ENCODE data around the gene CCDC88A.
"Not testable (repeated sequence)": the region's sequence is repeated elsewhere in the genome, so short reads cannot be mapped to it uniquely, and the experiment has no call there.

Gene CCDC88A

DNA sequence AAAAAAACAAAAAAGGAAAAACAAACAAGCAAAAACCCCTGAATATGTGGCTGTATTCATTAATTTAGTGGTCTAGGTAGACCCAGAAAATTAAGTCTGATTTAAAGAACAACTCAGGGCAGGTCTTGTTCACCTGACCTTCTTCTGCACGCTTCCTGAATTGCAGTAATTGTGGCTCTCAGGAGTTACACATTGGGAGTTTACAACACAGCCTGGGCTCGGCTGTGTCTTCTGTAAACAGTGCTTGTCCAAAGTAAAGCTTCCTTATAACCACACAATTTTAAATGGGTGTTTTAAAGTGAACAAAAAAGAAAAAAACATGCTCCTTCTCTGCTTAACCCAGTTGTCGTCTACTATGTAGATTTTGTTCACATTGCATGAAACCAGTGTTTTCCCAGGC, 142.3 kb downstream of the CCDC88A start:
- no peak for DNase-seq
- Mint-ChIP-seq H3K4me3 (no peak overlapping the region), H3K36me3 (ENCODE audit: low read depth) (no peaks in the 10 kb centered on the region), H3K4me1 (peaks cover 13% of the 10 kb centered on the region), H3K27me3 (peaks cover 4% of the 10 kb centered on the region), H3K9me3 (no peaks in the 10 kb centered on the region), H3K27ac (no peak overlapping the region)
- ATAC-seq, result no peak

DNA sequence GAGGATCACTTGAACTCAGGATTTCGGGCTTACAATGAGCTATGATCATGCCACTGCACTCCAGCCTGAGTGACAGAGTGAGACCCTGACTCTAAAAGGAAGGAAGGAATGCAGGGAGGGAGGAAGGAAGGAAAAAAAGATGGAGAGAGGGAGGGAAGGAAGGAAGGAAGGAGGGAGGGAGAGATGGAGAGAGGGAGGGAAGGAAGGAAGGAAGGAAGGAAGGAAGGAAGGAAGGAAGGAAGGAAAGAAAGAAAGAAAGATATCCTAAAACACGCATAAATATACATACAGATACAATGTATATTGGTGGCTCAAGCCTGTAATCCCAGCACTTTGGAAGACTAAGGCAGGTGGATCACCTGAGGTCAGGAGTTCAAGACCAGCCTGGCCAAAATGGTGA, 145.3 kb downstream of the CCDC88A start:
- not testable (repeated sequence) for ATAC-seq; H3K9me3 Mint-ChIP-seq; H3K27ac Mint-ChIP-seq; H3K27me3 Mint-ChIP-seq; DNase-seq; H3K36me3 Mint-ChIP-seq (ENCODE audit: low read depth); H3K4me3 Mint-ChIP-seq
- peaks cover 11% of the 10 kb centered on the region for H3K4me1 Mint-ChIP-seq

DNA sequence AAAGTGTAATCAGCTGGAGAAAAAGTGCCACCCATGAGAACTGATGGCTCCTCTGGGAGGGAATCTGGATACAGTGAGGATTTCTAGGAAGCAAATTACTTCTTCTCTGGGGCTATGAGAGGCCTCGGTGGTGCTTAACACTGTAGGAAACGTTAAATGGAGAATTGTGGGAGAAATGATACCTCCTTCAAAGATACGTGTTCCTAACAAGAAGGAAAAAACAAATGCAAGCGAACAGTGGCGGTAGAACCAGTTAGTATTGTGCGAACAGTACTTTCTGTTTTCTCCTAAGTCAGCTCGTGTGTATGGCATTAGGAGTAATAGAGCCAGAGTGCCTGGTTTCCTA, 150.0 kb downstream of the CCDC88A start:
- no peak for DNase-seq
- no peak for ATAC-seq
- peaks cover 21% of the 10 kb centered on the region for H3K4me1 Mint-ChIP-seq
- peaks cover 14% of the 10 kb centered on the region for H3K36me3 Mint-ChIP-seq (ENCODE audit: low read depth)
- H3K9me3 Mint-ChIP-seq, result no peaks in the 10 kb centered on the region
- H3K27ac Mint-ChIP-seq, result peak overlapping the region; percentile 97
- peaks cover 2% of the 10 kb centered on the region for H3K27me3 Mint-ChIP-seq
- peak overlapping the region; percentile 97 for H3K4me3 Mint-ChIP-seq

DNA sequence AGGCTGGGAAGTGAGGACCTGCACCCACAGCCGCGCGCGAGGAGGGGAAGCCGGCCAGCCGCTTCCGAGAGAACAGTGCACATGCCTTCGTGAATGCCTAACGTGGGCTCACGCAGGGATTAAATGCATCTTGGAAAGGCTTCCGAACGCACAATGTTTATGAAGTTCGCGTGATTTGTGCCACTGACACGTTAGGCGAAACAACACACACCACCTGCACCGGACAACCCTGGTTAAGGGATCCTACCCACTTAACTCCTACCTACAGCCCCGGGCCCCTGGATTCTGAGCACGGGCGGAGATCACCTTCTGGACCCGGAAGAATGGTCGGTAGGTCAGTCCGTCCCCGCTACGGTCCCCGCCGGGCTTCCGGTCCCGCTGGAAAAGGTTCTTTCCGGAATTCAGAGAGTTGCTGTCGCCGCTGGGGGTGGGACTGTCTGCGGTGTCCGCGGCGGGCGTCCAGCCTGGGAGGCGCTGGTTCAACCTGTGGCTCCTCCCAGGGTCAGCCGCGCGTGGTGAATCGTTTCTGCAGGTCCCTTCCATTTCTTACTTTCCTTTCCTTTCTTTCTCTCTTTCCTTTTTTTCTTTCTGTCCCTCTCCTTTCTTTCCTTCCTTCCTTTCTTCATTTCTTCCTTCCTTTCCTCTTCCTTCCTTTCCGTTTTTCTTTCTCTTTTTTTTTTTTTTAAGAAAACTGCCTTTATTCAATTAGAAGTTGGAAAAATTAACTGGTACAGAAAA, 150.6 kb downstream of the CCDC88A start, which contains the start of gene MTIF2:
MTIF2 (minus strand) TSS at position 325 of the 738 bp plus-strand sequence. CDS start 5,373 bp downstream, outside the sequence.
- Mint-ChIP-seq H3K4me1 (peaks cover 21% of the 10 kb centered on the region), H3K36me3 (ENCODE audit: low read depth) (peaks cover 18% of the 10 kb centered on the region), H3K27ac (peak within 1 kb of the TSS; percentile 97), H3K27me3 (no peaks in the 10 kb centered on the region), H3K4me3 (peak within 1 kb of the TSS; percentile 97), H3K9me3 (no peaks in the 10 kb centered on the region)
- DNase-seq (peak; percentile 94), ATAC-seq (peak; percentile 98)

DNA sequence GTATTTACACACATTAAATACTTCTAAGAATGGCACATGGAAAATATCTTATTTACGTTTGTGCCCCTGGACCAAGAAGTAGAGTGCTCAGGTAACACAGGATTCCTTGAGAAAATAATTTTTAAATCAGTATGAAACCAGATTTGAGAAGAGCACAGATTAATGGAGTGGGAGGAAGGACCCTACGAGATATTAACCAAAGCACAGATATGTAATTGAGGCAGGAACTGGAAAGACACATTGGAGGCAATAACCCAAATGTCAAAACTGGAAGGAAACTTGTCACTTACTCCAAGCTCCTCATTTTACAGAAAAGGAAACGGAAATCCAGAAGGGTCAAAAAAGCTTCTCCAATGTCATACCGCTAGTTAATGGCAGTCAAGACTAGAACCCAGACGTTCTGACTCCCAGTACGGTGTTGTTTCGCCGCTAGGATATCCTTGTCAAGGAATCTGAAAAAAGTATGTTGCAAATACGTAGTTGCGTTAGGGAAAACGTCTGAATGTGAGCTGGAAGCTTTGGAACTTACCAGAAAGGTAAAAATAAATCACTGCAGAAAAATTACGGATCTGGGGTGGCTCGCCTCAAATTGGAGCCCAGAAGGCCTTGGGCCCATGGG, 151.3 kb downstream of the CCDC88A start:
- H3K27me3 Mint-ChIP-seq, result no peaks in the 10 kb centered on the region
- ATAC-seq (no peak), DNase-seq (no peak)
- peak overlapping the region; percentile 97 for H3K4me3 Mint-ChIP-seq
- peak overlapping the region; percentile 97 for H3K27ac Mint-ChIP-seq
- peaks cover 18% of the 10 kb centered on the region for H3K36me3 Mint-ChIP-seq (ENCODE audit: low read depth)
- H3K4me1 Mint-ChIP-seq, result peaks cover 21% of the 10 kb centered on the region
- H3K9me3 Mint-ChIP-seq, result no peaks in the 10 kb centered on the region

DNA sequence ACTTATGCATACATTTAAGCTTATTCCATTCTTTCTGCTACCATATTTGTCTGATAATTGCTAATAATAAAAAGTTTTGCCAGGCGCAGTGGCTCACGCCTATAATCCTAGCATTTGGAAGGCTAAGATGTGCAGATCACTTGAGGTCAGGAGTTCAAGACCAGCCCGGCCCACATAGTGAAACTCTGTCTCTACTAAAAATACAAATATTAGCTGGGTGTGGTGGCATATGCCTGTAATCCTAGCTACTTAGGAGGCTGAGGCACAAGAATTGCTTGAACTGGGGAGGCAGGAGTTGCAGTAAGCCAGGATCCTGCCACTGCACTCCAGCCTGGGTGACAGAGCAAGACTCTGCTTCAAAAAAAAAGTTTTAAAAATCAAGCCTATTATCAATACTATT, 160.1 kb downstream of the CCDC88A start:
- ATAC-seq, H3K27ac Mint-ChIP-seq, DNase-seq, H3K27me3 Mint-ChIP-seq, H3K4me1 Mint-ChIP-seq, H3K9me3 Mint-ChIP-seq, H3K4me3 Mint-ChIP-seq: not testable (repeated sequence)
- peaks cover 28% of the 10 kb centered on the region for H3K36me3 Mint-ChIP-seq (ENCODE audit: low read depth)

DNA sequence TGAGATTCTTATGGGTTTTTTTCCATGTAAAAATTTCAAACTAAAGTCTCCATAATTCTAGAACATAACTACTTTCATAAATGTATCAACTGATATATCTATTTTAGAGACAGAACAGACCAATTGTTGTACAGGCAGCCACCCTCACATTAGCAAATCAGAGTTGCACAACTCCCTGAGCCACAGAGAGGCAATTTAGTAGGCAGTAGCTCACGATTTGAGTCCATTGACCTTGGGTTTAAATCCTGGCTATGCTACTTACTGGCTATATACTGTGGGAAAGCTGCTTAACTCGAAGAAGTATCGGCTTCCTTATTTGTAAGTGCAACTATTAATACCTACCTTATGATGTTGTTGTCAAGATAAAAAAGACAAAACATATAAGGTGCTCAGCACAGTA, 166.8 kb downstream of the CCDC88A start:
- H3K4me1 Mint-ChIP-seq, result no peaks in the 10 kb centered on the region
- no peaks in the 10 kb centered on the region for H3K27me3 Mint-ChIP-seq
- H3K4me3 Mint-ChIP-seq, result no peak overlapping the region
- peaks cover 44% of the 10 kb centered on the region for H3K36me3 Mint-ChIP-seq (ENCODE audit: low read depth)
- DNase-seq, result no peak
- H3K27ac Mint-ChIP-seq, result no peak overlapping the region
- ATAC-seq, result no peak
- no peaks in the 10 kb centered on the region for H3K9me3 Mint-ChIP-seq

DNA sequence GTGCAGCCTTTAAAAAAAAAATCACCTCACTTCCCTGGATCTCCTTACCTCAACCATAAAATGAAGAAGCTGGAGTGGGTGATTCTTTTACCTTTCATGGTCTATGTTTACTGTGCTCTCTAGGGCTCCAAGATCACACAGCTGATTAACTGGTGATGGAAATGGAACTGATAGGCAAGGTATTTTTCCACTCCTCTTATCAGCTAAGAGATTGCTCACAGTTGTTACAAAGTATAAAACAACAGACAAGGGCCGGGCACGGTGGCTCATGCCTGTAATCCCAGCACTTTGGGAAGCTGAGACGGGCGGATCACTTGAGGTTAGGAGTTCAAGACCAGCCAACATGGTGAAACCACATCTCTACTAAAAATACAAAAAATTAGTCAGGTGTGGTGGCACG, 172.6 kb downstream of the CCDC88A start:
- Mint-ChIP-seq H3K27me3 (no peaks in the 10 kb centered on the region), H3K36me3 (ENCODE audit: low read depth) (peaks cover 44% of the 10 kb centered on the region), H3K27ac (no peak overlapping the region), H3K4me1 (no peaks in the 10 kb centered on the region), H3K9me3 (no peaks in the 10 kb centered on the region), H3K4me3 (no peak overlapping the region)
- DNase-seq (no peak), ATAC-seq (no peak)

DNA sequence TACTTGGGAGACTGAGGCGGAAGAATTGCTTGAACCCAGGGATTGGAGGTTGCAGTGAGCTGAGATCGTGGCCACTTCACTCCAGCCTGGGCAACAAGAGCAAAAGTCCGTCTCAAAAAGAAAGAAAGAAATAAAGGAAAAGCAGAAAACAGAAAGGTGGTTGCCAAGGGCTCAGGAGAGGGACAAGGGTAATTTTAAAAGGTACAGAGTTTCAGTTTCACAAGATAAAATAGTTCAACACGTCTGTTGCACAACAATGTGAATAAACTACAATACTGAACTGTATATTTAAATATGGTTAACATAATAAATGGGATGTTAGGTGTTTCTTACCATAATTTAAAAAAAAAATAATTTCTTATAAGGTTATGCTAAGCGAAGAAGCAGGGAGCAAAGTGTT, 174.2 kb downstream of the CCDC88A start:
- DNase-seq (no peak), ATAC-seq (no peak)
- Mint-ChIP-seq H3K4me3 (no peak overlapping the region), H3K4me1 (no peaks in the 10 kb centered on the region), H3K27ac (no peak overlapping the region), H3K36me3 (ENCODE audit: low read depth) (peaks cover 44% of the 10 kb centered on the region), H3K9me3 (no peaks in the 10 kb centered on the region), H3K27me3 (no peaks in the 10 kb centered on the region)

DNA sequence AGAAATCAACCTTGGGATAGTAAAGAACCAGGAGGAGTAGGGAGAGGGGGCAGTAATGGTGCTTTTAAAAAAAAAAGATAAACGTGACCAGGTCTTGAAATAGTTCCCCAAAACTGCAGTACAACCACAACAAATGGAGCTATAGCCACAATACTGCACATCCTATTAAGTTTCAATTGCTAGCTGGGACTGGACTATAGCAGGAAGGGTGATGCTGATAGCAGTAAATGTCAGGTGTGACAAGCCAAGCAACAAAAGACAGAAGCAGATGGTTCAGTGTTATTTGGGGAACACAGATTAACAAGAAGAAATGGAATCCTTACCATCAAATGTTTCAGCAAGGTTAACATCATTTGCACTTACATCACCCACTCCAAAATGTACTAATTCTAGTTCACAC, 177.0 kb downstream of the CCDC88A start:
- ATAC-seq (no peak), DNase-seq (no peak)
- Mint-ChIP-seq H3K27me3 (no peaks in the 10 kb centered on the region), H3K4me3 (no peak overlapping the region), H3K9me3 (no peaks in the 10 kb centered on the region), H3K36me3 (ENCODE audit: low read depth) (peaks cover 45% of the 10 kb centered on the region), H3K27ac (no peak overlapping the region), H3K4me1 (no peaks in the 10 kb centered on the region)

DNA sequence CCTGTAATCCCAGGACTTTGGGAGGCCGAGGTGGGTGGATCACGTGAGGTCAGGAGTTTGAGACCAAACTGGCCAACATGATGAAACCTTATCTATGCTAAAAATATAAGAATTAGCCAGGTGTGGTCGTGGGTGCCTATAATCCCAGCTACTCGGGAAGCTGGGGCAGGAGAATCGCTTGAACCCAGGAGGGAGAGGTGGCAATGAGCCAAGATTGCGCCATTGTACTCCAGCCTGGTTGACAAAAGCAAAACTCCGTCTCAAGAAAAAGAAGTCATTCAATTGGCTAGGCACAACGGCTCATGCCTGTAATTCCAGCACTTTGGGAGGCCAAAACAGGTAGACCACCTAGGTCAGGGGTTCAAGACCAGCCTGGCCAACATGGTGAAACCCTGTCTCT, 178.1 kb downstream of the CCDC88A start:
- not testable (repeated sequence) for H3K27me3 Mint-ChIP-seq, DNase-seq, H3K27ac Mint-ChIP-seq, H3K4me1 Mint-ChIP-seq, ATAC-seq, H3K4me3 Mint-ChIP-seq, H3K9me3 Mint-ChIP-seq
- H3K36me3 Mint-ChIP-seq (ENCODE audit: low read depth), result peaks cover 47% of the 10 kb centered on the region

DNA sequence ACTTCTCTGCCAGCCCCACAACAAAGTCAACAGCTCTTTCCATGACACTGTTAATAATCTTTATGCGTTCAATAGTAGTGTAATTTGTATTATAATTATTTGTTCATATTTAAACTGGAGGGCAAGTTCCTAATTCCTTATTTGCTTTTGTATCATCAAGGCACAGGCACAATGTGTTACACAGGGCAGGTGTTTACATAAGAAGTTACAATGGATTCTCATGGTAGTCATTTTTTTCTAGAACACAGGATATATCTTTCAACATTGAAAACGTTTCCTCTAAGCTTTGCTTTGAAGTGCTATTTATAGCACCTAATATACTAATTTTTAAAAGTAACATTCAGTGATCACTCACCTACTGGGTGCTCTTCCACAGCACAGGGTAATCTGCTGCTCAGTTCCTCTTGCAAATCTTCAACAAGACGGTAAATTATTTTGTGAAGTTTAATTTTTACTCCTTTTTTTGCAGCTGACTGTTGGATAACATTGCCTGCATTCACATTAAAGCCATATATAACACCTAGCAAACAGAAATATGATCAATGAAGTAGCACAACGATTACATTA, 179.9 kb downstream of the CCDC88A start:
- Mint-ChIP-seq H3K4me3 (no peak overlapping the region), H3K27ac (no peak overlapping the region), H3K27me3 (no peaks in the 10 kb centered on the region), H3K9me3 (no peaks in the 10 kb centered on the region), H3K36me3 (ENCODE audit: low read depth) (peaks cover 52% of the 10 kb centered on the region), H3K4me1 (peaks cover 14% of the 10 kb centered on the region)
- ATAC-seq, result no peak
- no peak for DNase-seq
